Activated T-cell treated with anti-CD3 and anti-CD28 coated beads, Interleukin-2, amount 50 U/mL, for 4 hours (primary cell): ENCODE data around the gene NBR1. TPM values are rescaled to one million over a fixed set of nuclear protein-coding genes. Genes with fewer than 3 reads are reported as not detected.
"Not testable (repeated sequence)": the region's sequence is repeated elsewhere in the genome, so short reads cannot be mapped to it uniquely, and the experiment has no call there.

Source experiments
- ATAC-seq, 2 donors: fragments of 200-7000 bp; cut with Tn5 transposase; one replicate each; pipeline ENCODE4 v1.10.0; 2021
- DNase-seq: peaks from one replicate; pipeline ENCODE4 v3.0.0-alpha.2; 2020
- H3K27me3 Mint-ChIP-seq: one replicate; pipeline ENCODE4 v1.8.0; 2021; ENCODE audit warnings: low read depth, mixed read lengths
- H3K36me3 Mint-ChIP-seq: one replicate; pipeline ENCODE4 v1.8.0; 2022; ENCODE audit warnings: mixed read lengths; ENCODE audit not compliant: insufficient read depth
- H3K4me1 Mint-ChIP-seq: one replicate; pipeline ENCODE4 v1.8.0; 2021; ENCODE audit warnings: low read depth, mixed read lengths
- H3K4me3 Mint-ChIP-seq: one replicate; pipeline ENCODE4 v1.8.0; 2021; ENCODE audit warnings: mild to moderate bottlenecking, moderate library complexity, mixed read lengths
- H3K9me3 Mint-ChIP-seq: one replicate; pipeline ENCODE4 v1.8.0; 2021; ENCODE audit warnings: mixed read lengths
- total RNA-seq, 3 donors: library from RNA; stranded (reverse); gene quantifications; one replicate each; pipeline ENCODE4 v1.2.1, GENCODE V29; 2021

The NBR1 gene
- total RNA-seq, 3 donors from 2014 or later, result 26.8 to 31.9 (median 28.0) TPM

- Mint-ChIP-seq H3K9me3 (no peaks in the 10 kb centered on the region), H3K4me1 (peaks cover 46% of the 10 kb centered on the region), H3K4me3 (peak overlapping the region; percentile 54), H3K27me3 (no peaks in the 10 kb centered on the region), H3K36me3 (peaks cover 25% of the 10 kb centered on the region)
- no peak for DNase-seq
- no peak for ATAC-seq
These were observed 4.5 kb downstream of the NBR1 start for GRCh38 chr17:43175213-43176118.

GRCh38 chr17:43176119-43176570 is 5.1 kb downstream of the NBR1 start:
- peaks cover 25% of the 10 kb centered on the region for H3K36me3 Mint-ChIP-seq
- no peaks in the 10 kb centered on the region for H3K9me3 Mint-ChIP-seq
- DNase-seq (no peak), ATAC-seq (peak in 1 of 2 donors; percentile 35)
- no peaks in the 10 kb centered on the region for H3K27me3 Mint-ChIP-seq
- H3K4me3 Mint-ChIP-seq, result peak overlapping the region; percentile 54
- H3K4me1 Mint-ChIP-seq, result peaks cover 46% of the 10 kb centered on the region

DNA sequence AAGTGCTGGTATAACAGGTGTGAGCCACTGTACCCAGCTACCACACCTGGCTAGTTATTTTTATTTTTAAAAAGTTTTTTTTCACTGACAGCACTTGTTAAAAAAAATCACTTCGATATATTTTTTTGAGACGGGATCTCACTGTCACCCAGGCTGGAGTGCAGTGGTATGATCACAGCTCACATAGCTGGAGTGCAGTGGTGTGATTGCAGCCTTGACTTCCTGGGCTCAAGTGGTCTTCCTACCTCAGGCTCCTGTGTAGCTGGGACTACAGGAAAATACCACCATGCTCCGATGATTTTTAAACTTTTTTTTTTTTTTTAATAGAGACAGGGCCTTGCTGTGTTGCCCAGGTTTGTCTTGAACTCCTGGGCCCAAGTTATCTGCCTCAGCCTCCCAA is 12.9 kb downstream of the NBR1 start:
- ATAC-seq, result no peak
- Mint-ChIP-seq H3K27me3 (no peaks in the 10 kb centered on the region), H3K36me3 (peaks cover 18% of the 10 kb centered on the region), H3K9me3 (no peaks in the 10 kb centered on the region), H3K4me1 (no peaks in the 10 kb centered on the region), H3K4me3 (no peak overlapping the region)
- DNase-seq, result no peak

- not testable (repeated sequence) for H3K9me3 Mint-ChIP-seq, DNase-seq, H3K4me1 Mint-ChIP-seq, H3K27me3 Mint-ChIP-seq, ATAC-seq, H3K4me3 Mint-ChIP-seq
- H3K36me3 Mint-ChIP-seq, result peaks cover 30% of the 10 kb centered on the region
These were observed 15.6 kb downstream of the NBR1 start for GRCh38 chr17:43186656-43187055.

DNA sequence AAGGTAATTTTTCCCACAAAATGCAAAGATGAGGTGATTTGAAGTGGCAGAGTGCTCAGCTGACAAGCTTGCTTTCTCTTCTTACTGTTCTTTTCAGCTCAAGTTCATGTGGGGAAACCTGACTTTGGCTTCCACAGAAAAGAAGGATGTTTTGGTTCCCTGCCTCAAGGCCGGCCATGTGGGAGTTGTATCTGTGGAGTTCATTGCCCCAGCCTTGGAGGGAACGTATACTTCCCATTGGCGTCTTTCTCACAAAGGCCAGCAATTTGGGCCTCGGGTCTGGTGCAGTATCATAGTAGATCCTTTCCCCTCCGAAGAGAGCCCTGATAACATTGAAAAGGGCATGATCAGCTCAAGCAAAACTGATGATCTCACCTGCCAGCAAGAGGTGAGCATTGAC is 22.2 kb downstream of the NBR1 start:
- ATAC-seq (no peak), DNase-seq (no peak)
- H3K4me1 Mint-ChIP-seq, result no peaks in the 10 kb centered on the region
- H3K4me3 Mint-ChIP-seq, result no peak overlapping the region
- H3K27me3 Mint-ChIP-seq, result no peaks in the 10 kb centered on the region
- peaks cover 52% of the 10 kb centered on the region for H3K36me3 Mint-ChIP-seq
- no peaks in the 10 kb centered on the region for H3K9me3 Mint-ChIP-seq

DNA sequence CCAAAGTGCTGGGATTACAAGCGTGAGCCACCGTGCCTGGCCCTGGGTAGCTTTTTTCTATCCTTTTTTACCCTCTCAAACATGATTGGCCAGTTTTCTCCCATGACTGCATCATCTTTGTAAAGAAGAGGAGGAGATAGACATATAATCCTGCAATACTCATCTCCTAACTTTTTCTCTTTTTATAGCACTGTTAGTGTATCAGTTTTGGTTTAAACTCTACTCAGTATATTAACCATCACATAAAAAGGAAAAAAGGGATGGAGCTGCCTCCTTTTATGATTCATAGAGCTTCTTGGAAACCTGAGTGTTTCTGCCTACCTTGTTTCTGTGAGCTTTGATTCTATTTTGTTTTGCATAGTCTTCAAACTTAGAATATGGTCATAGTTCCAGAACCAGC is 28.6 kb downstream of the NBR1 start:
- Mint-ChIP-seq H3K4me1 (peaks cover 3% of the 10 kb centered on the region), H3K4me3 (no peak overlapping the region), H3K36me3 (peaks cover 39% of the 10 kb centered on the region), H3K27me3 (no peaks in the 10 kb centered on the region), H3K9me3 (no peaks in the 10 kb centered on the region)
- peak in 1 of 2 donors; percentile 41 for ATAC-seq
- no peak for DNase-seq

DNA sequence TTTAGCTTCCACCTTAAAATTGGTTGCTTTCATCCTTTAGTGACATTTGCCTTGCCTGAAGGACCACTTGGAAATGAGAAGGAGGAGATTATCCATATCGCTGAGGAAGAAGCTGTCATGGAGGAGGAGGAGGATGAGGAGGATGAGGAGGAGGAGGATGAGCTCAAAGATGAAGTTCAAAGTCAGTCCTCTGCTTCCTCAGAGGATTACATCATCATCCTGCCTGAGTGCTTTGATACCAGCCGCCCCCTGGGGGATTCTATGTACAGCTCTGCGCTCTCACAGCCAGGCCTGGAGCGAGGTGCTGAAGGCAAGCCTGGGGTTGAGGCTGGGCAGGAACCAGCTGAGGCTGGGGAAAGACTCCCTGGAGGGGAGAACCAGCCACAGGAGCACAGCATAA is 29.1 kb downstream of the NBR1 start:
- ATAC-seq (no peak), DNase-seq (no peak)
- Mint-ChIP-seq H3K4me1 (peaks cover 3% of the 10 kb centered on the region), H3K36me3 (peaks cover 35% of the 10 kb centered on the region), H3K9me3 (no peaks in the 10 kb centered on the region), H3K4me3 (no peak overlapping the region), H3K27me3 (no peaks in the 10 kb centered on the region)

DNA sequence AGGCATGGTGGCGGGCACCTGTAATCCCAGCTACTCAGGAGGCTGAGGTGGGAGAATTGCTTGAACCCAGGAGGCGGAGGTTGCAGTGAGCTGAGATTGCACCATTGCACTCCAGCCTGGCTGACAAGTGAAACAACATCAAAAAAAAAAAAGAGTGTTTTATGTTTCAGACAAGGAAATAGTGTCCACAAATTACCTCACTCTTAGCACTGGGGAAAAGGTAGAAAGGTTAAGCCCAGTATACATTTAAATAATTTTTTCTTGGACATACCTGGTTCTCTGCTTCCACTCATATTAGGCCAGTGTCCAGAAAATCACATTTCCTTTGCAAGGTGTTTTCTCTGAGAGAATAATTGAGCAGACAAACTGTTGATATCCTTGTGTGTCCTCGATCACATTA is 32.0 kb downstream of the NBR1 start:
- not testable (repeated sequence) for H3K4me1 Mint-ChIP-seq, ATAC-seq, H3K27me3 Mint-ChIP-seq, H3K9me3 Mint-ChIP-seq, DNase-seq, H3K4me3 Mint-ChIP-seq
- H3K36me3 Mint-ChIP-seq, result peaks cover 31% of the 10 kb centered on the region

DNA sequence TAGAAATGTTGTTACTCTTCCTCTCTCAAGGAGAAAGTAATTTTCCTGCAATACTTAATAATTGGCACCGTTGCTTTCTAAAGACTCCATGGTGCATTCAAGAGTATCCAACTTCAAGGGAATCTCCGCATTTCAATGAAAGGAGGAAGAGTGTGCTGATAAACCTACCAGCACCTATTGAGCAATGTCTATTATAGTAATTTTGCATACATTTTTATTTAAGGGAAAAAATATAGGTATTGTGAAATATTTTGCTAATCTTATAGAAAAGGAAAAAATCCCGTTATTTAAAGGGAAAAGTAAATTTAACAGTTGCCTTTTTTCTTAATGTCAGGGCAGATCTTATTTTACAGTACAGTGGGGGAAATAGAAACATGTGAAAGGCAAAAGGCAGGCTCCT is 39.6 kb downstream of the NBR1 start:
- Mint-ChIP-seq H3K27me3 (no peaks in the 10 kb centered on the region), H3K4me3 (peak overlapping the region; percentile 97), H3K4me1 (peaks cover 27% of the 10 kb centered on the region), H3K9me3 (no peaks in the 10 kb centered on the region), H3K36me3 (peaks cover 15% of the 10 kb centered on the region)
- no peak for DNase-seq
- ATAC-seq, result no peak

DNA sequence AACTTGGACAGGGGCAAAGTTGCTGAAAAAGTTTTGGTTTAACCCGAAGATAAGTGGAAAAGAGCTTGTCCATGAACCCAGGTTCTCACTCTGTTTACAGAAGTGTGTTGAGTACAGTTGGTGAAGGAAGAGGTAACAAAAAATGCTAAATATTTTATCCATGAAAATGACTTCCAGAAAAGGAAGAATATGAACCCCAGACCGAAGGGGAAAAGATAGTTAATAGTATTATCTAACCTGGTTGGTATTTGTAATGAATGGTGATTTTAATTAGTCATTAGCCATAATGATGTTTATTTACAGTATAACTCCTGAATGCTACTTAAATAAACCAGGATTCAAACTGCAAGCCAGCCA is 40.1 kb downstream of the NBR1 start:
- no peaks in the 10 kb centered on the region for H3K27me3 Mint-ChIP-seq
- peaks cover 18% of the 10 kb centered on the region for H3K36me3 Mint-ChIP-seq
- peak overlapping the region; percentile 97 for H3K4me3 Mint-ChIP-seq
- no peak for DNase-seq
- H3K9me3 Mint-ChIP-seq, result no peaks in the 10 kb centered on the region
- ATAC-seq, result no peak
- peaks cover 27% of the 10 kb centered on the region for H3K4me1 Mint-ChIP-seq

GRCh38 chr17:43211480-43212402 is 40.7 kb downstream of the NBR1 start, which contains the start of gene TMEM106A:
Gene TMEM106A (plus strand): TSS chr17:43211875. CDS start chr17:43213042, 1,167 bp downstream.
- H3K9me3 Mint-ChIP-seq, result no peaks in the 10 kb centered on the region
- ATAC-seq (peak; percentile 95 to 96), DNase-seq (peak; percentile 66)
- H3K4me3 Mint-ChIP-seq, result peak within 1 kb of the TSS; percentile 97
- H3K4me1 Mint-ChIP-seq, result peaks cover 27% of the 10 kb centered on the region
- no peaks in the 10 kb centered on the region for H3K27me3 Mint-ChIP-seq
- peaks cover 18% of the 10 kb centered on the region for H3K36me3 Mint-ChIP-seq

- H3K4me3 Mint-ChIP-seq, result peak overlapping the region; percentile 97
- no peaks in the 10 kb centered on the region for H3K27me3 Mint-ChIP-seq
- H3K36me3 Mint-ChIP-seq, result peaks cover 16% of the 10 kb centered on the region
- ATAC-seq (no peak), DNase-seq (no peak)
- no peaks in the 10 kb centered on the region for H3K9me3 Mint-ChIP-seq
- H3K4me1 Mint-ChIP-seq, result peaks cover 38% of the 10 kb centered on the region
These were observed 41.9 kb downstream of the NBR1 start for GRCh38 chr17:43212641-43213490.

GRCh38 chr17:43213545-43213944 is 42.5 kb downstream of the NBR1 start:
- no peaks in the 10 kb centered on the region for H3K27me3 Mint-ChIP-seq
- peaks cover 42% of the 10 kb centered on the region for H3K4me1 Mint-ChIP-seq
- H3K9me3 Mint-ChIP-seq, result no peaks in the 10 kb centered on the region
- no peak for ATAC-seq
- no peak for DNase-seq
- H3K4me3 Mint-ChIP-seq, result peak overlapping the region; percentile 45
- peaks cover 14% of the 10 kb centered on the region for H3K36me3 Mint-ChIP-seq

DNA sequence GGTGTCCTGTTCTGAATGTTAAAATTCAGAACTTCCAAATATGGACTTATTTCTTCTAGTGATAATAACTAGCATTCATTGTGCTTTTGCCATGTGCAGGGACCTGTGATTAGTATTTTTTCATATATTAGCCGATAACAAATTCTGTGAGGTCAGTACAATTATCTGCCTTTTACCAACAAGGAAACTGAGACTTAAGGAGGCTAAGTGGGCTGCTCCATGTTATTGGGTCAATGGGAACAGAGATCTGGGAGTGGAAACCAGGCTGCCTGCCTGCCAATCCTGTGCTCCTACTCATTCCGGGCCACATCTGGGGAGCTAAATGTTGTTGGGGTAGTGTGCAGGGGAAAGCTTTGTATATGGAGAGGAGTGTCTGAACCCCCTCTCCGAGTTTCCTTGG is 44.3 kb downstream of the NBR1 start:
- ATAC-seq, result no peak
- DNase-seq, result no peak
- Mint-ChIP-seq H3K9me3 (no peaks in the 10 kb centered on the region), H3K27me3 (no peaks in the 10 kb centered on the region), H3K4me3 (no peak overlapping the region), H3K4me1 (peaks cover 44% of the 10 kb centered on the region), H3K36me3 (peaks cover 12% of the 10 kb centered on the region)
